B cell (primary cell): ENCODE results near the gene ARHGAP26.

Experiments
- EZH2 ChIP-seq: IDR thresholded peaks from 2 replicates; pipeline ENCODE4 v1.6.1; 2012; ENCODE audit warnings: borderline replicate concordance, low read depth, mild to moderate bottlenecking, moderate library complexity, low read length; ENCODE audit not compliant: insufficient read depth, poor library complexity, severe bottlenecking
- TF ChIP-seq, protein P1 (sequence below): fragments of 200-600 bp; IDR thresholded peaks from one replicate; pipeline ENCODE4 v1.8.0; 2022; ENCODE audit warnings: antibody characterized with exemption, mild to moderate bottlenecking

GRCh38 chr5:142930395-142931110, 160.4 kb downstream of the ARHGAP26 start:
- TF ChIP-seq, protein P1, sequence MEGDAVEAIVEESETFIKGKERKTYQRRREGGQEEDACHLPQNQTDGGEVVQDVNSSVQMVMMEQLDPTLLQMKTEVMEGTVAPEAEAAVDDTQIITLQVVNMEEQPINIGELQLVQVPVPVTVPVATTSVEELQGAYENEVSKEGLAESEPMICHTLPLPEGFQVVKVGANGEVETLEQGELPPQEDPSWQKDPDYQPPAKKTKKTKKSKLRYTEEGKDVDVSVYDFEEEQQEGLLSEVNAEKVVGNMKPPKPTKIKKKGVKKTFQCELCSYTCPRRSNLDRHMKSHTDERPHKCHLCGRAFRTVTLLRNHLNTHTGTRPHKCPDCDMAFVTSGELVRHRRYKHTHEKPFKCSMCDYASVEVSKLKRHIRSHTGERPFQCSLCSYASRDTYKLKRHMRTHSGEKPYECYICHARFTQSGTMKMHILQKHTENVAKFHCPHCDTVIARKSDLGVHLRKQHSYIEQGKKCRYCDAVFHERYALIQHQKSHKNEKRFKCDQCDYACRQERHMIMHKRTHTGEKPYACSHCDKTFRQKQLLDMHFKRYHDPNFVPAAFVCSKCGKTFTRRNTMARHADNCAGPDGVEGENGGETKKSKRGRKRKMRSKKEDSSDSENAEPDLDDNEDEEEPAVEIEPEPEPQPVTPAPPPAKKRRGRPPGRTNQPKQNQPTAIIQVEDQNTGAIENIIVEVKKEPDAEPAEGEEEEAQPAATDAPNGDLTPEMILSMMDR: no peak
- no peak for TF ChIP-seq EZH2
